GM20000 (cell line): ENCODE results near the gene SH3BP4.

Experiments
- DNase-seq: peaks from one replicate; pipeline ENCODE4 v3.0.0; 2012; ENCODE audit warnings: low spot score
- TF ChIP-seq, protein P1 (sequence below): IDR thresholded peaks from 2 replicates; pipeline ENCODE4 v1.5.1; 2012; ENCODE audit warnings: mild to moderate bottlenecking, control low read depth; ENCODE audit errors: extremely low read depth, missing control alignments

Gene SH3BP4

DNA sequence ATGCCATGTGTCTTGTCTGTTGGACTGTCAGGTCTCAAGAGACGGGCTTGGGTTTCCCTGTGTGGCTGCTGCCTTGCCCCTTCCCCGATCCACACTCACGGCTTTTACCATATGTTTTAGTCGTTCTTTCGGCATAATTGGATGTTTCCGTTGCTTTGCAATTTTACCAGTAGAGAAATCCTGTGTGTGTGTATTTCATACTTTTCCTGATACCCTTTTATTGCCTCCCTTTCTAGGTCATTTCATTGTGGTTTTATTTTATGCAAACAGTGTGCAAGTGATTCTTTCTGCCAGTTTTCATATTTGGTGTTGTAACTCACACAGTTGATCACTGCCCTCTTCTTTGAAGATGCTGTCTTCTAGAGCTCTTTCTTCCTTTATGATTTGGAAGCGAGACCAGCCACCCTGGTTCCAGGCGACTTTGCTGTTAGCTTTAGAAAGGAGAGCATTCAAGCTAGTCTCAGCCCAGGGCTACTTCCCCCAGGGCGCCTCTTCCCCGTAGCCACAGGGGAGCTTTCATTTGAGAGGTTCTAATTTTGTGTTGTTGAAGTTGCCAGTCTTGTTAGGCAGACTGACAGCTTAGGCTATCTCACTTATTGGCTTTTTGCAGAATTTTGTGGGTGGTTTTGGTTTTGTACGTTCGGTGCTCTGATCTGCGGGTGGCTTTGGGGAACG, 17.0 kb downstream of the SH3BP4 start:
- no peak for DNase-seq
- TF ChIP-seq, protein P1, sequence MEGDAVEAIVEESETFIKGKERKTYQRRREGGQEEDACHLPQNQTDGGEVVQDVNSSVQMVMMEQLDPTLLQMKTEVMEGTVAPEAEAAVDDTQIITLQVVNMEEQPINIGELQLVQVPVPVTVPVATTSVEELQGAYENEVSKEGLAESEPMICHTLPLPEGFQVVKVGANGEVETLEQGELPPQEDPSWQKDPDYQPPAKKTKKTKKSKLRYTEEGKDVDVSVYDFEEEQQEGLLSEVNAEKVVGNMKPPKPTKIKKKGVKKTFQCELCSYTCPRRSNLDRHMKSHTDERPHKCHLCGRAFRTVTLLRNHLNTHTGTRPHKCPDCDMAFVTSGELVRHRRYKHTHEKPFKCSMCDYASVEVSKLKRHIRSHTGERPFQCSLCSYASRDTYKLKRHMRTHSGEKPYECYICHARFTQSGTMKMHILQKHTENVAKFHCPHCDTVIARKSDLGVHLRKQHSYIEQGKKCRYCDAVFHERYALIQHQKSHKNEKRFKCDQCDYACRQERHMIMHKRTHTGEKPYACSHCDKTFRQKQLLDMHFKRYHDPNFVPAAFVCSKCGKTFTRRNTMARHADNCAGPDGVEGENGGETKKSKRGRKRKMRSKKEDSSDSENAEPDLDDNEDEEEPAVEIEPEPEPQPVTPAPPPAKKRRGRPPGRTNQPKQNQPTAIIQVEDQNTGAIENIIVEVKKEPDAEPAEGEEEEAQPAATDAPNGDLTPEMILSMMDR = no peak

DNA sequence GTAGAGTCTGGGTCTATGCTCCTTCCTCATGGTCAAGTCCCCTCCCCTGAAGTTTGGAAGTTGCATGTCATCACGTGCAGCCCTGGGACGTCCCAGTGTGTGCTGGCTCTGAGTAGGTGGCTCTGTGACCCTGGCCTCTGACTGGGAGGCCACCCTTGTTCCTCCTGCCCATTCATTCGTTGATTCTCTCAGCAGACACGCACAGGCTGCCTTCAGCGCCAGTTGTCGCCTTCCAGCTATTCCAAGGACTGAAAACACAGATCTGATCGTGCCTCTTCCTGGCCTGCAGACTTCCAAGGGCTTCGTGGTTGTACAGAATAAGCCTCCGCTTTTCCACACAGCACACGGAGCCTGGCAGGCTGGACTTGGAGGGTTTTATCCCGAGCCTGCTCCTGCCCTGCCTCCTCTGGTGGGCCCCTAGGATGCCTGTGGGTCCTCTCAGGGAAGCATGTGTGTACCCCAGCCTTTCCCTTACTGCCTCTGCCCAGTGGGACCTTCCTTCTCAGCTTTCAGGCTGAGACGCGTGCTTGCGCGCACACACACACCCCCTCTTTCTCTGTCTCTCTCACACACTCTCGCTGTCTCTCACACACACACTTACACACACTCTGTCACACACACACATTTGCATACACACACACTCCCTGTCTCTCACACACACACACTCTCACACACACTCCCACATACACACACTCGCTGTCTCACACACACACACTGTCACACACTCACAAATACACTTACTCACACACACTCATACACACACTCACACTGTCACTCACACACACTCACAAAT, 17.7 kb downstream of the SH3BP4 start:
- no peak for DNase-seq
- TF ChIP-seq, protein P1 = no peak

DNA sequence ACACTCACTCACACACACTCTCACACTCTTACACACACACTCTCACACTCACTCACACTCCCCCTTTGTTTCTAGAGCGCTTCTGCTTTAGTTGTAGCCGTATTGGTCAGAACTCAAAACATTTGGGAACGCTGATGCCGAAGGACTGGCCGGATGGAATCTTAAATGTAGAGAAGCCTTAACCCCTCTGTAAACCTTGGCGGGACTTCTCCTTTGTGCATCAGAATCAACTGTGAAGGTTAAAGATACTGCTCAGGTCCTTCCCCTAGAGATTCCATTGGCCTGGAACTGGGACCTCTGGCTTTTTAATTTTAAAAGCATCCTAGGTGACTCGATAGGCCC, 18.3 kb downstream of the SH3BP4 start:
- TF ChIP-seq, protein P1 = no peak
- no peak for DNase-seq

DNA sequence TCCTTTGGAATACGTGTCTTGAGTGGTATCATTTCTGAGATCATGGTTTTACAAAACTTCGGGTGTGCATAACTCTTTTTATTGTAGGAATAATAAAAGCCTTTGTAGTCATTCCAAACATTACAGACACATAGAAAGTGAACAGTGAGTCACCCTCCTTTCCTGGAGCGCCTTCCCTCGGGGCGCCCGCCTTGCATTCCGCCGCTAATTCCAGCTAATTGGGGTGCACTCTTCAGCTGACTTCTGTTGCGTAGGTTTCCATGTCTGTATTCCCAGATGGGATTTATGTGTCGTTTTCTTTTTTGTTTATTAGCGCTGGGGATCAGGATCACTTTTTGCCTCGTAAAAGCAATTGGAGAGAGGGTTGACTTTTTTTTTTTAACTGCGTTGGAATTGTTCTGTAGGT, 18.7 kb downstream of the SH3BP4 start:
- TF ChIP-seq, protein P1 = no peak
- no peak for DNase-seq

DNA sequence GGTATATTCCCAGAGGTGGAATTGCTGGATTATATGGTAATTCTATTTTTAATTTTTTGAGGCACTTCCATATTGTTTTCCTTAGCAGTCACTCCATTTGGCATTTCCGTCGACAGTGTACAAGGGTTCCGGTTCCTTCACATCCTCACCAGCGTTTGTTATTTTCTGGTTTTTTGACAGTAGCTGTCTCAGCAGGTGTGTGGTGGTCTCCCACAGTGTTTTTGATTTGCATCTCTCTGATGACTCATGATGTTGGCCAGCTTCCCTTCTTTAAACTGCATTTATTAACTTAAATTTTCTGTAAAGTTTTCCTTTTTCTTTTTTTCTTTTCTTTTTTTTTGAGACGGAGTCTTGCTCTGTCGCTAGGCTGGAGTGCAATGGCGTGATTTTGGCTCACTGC, 19.7 kb downstream of the SH3BP4 start:
- no peak for DNase-seq
- TF ChIP-seq, protein P1 = no peak

DNA sequence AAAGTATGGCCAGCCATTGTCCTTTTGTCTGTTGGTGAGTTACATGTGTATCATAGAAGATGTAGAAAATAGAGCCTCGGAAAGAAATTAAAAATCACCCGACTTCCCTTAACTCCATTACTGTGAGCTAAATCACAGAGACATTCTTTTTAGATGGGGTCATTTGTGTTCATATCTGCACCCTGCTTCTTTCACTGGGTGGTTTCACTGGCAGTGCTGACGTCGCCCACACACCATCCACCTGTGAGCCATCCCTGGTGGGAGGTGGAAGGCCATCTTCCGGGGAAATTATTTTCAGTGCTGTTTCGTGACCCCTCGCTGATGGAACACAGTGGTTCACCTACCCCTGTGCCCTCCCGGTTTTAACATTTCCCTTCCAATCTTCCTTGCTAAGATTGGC, 21.2 kb downstream of the SH3BP4 start:
- no peak for DNase-seq
- TF ChIP-seq, protein P1 = no peak
